Kidney (tissue), 14 donors: ENCODE measurements around the gene RFESD. TPM values are rescaled to one million over a fixed set of nuclear protein-coding genes. Genes with fewer than 3 reads are reported as not detected.

Experiments
- DNase-seq, 5 donors: peaks; one replicate each; pipeline ENCODE4 v3.0.0-alpha.2; 2013 to 2020
- FAIRE-seq: peaks from 2 replicates; lab custom pipeline; 2012; peaks lifted over from hg19 to GRCh38; lab: Jason Lieb, UNC
- H3K27ac ChIP-seq, 2 donors: one replicate each; pipeline ENCODE4 v1.7.0; 2013; ENCODE audit warnings: low read depth in 2 of 2, low read length in 2 of 2, inconsistent platforms in 1 of 2
- H3K27me3 ChIP-seq: one replicate; pipeline ENCODE4 v1.7.1; 2013; ENCODE audit warnings: low read length, inconsistent platforms; ENCODE audit not compliant: control insufficient read depth, insufficient read depth
- H3K36me3 ChIP-seq, 3 donors: one replicate each; pipeline versions ENCODE4 v1.7.0 to v1.7.1; 2013; ENCODE audit warnings: low read length in 3 of 3, control low read depth in 1 of 3, inconsistent platforms in 1 of 3; ENCODE audit not compliant: insufficient read depth in 3 of 3, control insufficient read depth in 2 of 3
- H3K4me1 ChIP-seq, 3 donors: one replicate each; pipeline versions ENCODE4 v1.7.0 to v1.7.1; 2013; ENCODE audit warnings: low read length in 3 of 3, inconsistent platforms in 1 of 3, low read depth in 1 of 3; ENCODE audit not compliant: control insufficient read depth in 2 of 3, insufficient read depth in 2 of 3
- H3K4me3 ChIP-seq, 3 donors: one replicate each; pipeline versions ENCODE4 v1.7.0 to v1.8.1; 2013; ENCODE audit warnings: low read length in 3 of 3, control low read depth in 1 of 3, inconsistent platforms in 1 of 3
- H3K9ac ChIP-seq, 3 donors: one replicate each; pipeline versions ENCODE4 v1.7.0 to v1.7.1; 2013; ENCODE audit warnings: low read length in 3 of 3, control low read depth in 1 of 3, inconsistent platforms in 1 of 3
- H3K9me3 ChIP-seq, 3 donors: one replicate each; pipeline versions ENCODE4 v1.7.0 to v1.7.1; 2013; ENCODE audit warnings: low read length in 3 of 3, control low read depth in 1 of 3, inconsistent platforms in 1 of 3; ENCODE audit not compliant: control insufficient read depth in 2 of 3, insufficient read depth in 1 of 3
- intact Hi-C: fragments of 100-400 bp; cut with DNase I; formaldehyde crosslinking; loops from one replicate; pipeline ENCODE4 v1.11.1; 2022
- polyA plus RNA-seq: library from polyadenylated mRNA; stranded (reverse); fragments of 350-450 nt; fragmentation: Illumina TruSeq; extraction: RNeasy Lipid Tissue Mini Kit (QIAGEN cat#74804); gene quantifications from one replicate; pipeline ENCODE4 v1.2.3, GENCODE V29; 2014; ENCODE audit warnings: low read depth, low replicate concordance; ENCODE audit not compliant: insufficient read depth
- total RNA-seq: library from RNA; stranded (reverse); fragmentation: NEBNext Ultra II Directional; extraction: Animal tissue kit (Norgen Biotek cat#: 25700); gene quantifications from one replicate; pipeline ENCODE4 v1.2.1, GENCODE V29; 2021
- TF ChIP-seq, protein P1 (sequence below): IDR thresholded peaks from 3 replicates; pipeline ENCODE4 v1.5.1; 2012; ENCODE audit warnings: mild to moderate bottlenecking, moderate library complexity, borderline replicate concordance; ENCODE audit not compliant: insufficient read depth; ENCODE audit errors: extremely low read depth
- donor health status: control.
- donor health status: control.
- donor health status: control.
- donor health status: control.
- donor health status: control.
- donor health status: DM: yes; HTN: yes; CAD: no.
- donor health status: Normal renal cell carcinoma (clear cell type).

The RFESD gene
- total and polyA plus RNA-seq, 2 donors from 2014 or later, result 2.6 to 4.0 TPM

DNA sequence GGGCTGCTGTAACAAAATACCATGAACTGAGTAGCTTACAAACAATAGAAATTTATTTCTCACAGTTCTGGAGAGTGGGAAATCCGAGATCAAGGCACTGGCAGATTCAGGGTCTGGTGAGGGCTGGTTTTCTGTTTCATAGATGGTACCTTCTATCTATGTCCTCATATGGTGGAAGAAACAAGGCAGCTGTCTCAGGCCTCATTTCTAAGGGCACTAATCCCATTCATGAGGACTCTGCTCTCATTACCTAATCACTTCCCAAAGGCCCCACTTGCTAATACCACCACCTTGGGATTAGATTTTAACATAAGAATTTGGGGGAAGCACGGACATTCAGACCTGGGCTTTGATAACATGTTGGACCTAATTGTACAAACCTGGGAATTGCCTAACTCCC lies 13.5 kb downstream of the RFESD start:
- H3K9me3 ChIP-seq, result no peaks in the 10 kb centered on the region
- H3K27me3 ChIP-seq, result no peaks in the 10 kb centered on the region
- H3K4me1 ChIP-seq, result peaks cover 0 to 2% (median 0%) of the 10 kb centered on the region in 3 donors
- H3K4me3 ChIP-seq, result no peak overlapping the region
- TF ChIP-seq, protein P1, sequence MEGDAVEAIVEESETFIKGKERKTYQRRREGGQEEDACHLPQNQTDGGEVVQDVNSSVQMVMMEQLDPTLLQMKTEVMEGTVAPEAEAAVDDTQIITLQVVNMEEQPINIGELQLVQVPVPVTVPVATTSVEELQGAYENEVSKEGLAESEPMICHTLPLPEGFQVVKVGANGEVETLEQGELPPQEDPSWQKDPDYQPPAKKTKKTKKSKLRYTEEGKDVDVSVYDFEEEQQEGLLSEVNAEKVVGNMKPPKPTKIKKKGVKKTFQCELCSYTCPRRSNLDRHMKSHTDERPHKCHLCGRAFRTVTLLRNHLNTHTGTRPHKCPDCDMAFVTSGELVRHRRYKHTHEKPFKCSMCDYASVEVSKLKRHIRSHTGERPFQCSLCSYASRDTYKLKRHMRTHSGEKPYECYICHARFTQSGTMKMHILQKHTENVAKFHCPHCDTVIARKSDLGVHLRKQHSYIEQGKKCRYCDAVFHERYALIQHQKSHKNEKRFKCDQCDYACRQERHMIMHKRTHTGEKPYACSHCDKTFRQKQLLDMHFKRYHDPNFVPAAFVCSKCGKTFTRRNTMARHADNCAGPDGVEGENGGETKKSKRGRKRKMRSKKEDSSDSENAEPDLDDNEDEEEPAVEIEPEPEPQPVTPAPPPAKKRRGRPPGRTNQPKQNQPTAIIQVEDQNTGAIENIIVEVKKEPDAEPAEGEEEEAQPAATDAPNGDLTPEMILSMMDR, result no peak
- no peak overlapping the region for H3K27ac ChIP-seq
- intact Hi-C loops, result no loop called here
- FAIRE-seq, result no peak
- H3K36me3 ChIP-seq, result no peaks in the 10 kb centered on the region
- DNase-seq, result no peak
- H3K9ac ChIP-seq, result no peak overlapping the region

DNA sequence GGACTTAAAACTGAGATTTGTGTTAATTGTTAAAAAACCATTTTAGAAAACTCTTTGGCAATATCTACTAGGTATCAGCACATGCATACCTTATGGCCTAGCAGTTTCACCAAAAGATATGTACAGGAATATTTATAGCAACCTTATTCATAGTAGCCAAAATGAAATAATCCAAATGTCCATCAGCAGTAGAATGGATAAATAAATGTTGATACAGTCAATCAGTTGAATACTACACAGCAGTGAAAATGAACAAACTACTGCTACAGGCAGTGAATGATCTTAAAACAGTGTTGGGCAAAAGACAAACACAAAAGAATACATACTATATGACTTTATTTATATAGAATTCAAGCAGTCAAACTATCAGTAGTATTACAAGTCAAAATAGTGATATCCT lies 16.4 kb downstream of the RFESD start:
- TF ChIP-seq, protein P1, result no peak
- no peaks in the 10 kb centered on the region for H3K9me3 ChIP-seq
- no peak for DNase-seq
- H3K9ac ChIP-seq, result no peak overlapping the region
- H3K4me1 ChIP-seq, result peaks cover 0 to 2% (median 0%) of the 10 kb centered on the region in 3 donors
- no peak overlapping the region for H3K27ac ChIP-seq
- H3K4me3 ChIP-seq, result no peak overlapping the region
- H3K36me3 ChIP-seq, result no peaks in the 10 kb centered on the region
- intact Hi-C loops, result no loop called here
- H3K27me3 ChIP-seq, result no peaks in the 10 kb centered on the region
- FAIRE-seq, result no peak

DNA sequence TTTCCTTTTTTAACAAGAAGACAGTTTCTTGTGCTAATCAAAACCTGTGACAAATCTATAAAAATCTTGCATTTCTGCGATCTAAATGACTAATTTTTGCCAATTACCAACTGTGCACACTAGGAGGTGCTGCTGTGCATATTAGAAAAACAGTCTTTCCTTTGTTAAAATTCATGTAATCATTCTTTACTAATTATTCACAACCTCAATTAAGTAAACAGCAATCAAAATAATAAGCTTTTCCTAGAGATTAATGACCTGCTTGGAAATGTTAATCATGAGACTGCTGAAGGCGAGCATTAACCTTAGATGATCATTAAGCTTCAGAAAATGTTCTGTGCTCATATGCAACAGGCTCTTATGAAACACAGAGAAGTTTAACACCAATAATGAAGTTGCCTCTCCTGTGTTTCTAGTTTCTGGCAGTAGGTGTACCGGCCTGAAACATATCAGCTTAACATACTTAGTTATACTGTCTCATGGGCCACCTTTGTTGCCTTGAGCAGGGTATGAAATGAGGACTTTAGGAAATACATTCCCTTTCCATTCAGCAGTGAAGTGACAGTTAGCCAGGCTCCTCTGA lies 17.7 kb downstream of the RFESD start:
- FAIRE-seq, result peak; percentile 98
- intact Hi-C loops, result no loop called here
- H3K9ac ChIP-seq, result no peak overlapping the region

More for the DNA sequence above, 17.7 kb downstream of the RFESD start:
- H3K4me1 ChIP-seq, result peaks cover 0 to 2% (median 0%) of the 10 kb centered on the region in 3 donors
- H3K27ac ChIP-seq, result peak overlapping the region in 1 of 2 donors; percentile 66
- no peaks in the 10 kb centered on the region for H3K27me3 ChIP-seq
- no peak overlapping the region for H3K4me3 ChIP-seq
- DNase-seq, result peak in 2 of 5 donors; percentile 60 to 69
- TF ChIP-seq, protein P1, result peak; percentile 79
- H3K36me3 ChIP-seq, result no peaks in the 10 kb centered on the region
- H3K9me3 ChIP-seq, result no peaks in the 10 kb centered on the region
